ENCODE results near the gene SAMD4A.

Gene SAMD4A

DNA sequence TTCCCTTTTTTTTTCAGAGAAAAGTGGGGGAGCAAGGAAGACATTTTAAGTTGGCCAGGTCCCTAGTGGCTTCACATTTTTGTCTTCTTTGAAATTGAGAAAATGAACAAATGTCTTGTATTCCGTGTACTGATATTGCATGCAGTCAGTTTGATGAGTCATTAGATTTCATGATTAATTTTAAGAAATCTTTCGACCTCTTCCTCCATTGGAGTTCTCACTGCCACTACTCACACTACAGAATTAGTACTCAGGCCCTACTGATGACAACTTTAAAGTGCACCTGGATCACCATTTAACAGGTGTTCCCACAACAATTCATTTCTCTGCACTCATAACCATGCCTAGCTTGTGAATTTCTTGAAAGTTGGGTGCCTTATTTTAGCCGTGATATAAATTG, 50.5 kb downstream of the SAMD4A start:
- TF ChIP-seq, protein P1, sequence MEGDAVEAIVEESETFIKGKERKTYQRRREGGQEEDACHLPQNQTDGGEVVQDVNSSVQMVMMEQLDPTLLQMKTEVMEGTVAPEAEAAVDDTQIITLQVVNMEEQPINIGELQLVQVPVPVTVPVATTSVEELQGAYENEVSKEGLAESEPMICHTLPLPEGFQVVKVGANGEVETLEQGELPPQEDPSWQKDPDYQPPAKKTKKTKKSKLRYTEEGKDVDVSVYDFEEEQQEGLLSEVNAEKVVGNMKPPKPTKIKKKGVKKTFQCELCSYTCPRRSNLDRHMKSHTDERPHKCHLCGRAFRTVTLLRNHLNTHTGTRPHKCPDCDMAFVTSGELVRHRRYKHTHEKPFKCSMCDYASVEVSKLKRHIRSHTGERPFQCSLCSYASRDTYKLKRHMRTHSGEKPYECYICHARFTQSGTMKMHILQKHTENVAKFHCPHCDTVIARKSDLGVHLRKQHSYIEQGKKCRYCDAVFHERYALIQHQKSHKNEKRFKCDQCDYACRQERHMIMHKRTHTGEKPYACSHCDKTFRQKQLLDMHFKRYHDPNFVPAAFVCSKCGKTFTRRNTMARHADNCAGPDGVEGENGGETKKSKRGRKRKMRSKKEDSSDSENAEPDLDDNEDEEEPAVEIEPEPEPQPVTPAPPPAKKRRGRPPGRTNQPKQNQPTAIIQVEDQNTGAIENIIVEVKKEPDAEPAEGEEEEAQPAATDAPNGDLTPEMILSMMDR (IDR thresholded peaks at IDR 0.05): no peak

DNA sequence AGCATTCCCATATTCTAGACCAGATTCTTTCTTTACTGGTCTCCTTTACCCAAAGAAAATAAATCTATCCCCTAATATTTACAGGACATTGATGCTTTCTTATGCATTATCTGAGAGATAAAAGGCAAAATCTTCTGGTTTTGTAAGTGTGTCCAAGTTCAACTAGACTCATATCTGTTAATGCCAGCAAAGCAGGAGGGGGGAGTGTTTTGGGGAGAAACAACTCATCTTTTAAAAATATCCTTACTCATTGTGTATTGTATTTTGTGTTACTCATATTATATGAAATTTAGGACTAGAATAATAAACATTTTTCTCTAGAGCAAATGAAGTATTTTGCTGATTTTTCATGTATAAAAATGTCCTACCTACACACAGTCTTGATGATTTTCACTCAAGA, 54.8 kb downstream of the SAMD4A start:
- TF ChIP-seq, protein P1 (IDR thresholded peaks at IDR 0.05): no peak

DNA sequence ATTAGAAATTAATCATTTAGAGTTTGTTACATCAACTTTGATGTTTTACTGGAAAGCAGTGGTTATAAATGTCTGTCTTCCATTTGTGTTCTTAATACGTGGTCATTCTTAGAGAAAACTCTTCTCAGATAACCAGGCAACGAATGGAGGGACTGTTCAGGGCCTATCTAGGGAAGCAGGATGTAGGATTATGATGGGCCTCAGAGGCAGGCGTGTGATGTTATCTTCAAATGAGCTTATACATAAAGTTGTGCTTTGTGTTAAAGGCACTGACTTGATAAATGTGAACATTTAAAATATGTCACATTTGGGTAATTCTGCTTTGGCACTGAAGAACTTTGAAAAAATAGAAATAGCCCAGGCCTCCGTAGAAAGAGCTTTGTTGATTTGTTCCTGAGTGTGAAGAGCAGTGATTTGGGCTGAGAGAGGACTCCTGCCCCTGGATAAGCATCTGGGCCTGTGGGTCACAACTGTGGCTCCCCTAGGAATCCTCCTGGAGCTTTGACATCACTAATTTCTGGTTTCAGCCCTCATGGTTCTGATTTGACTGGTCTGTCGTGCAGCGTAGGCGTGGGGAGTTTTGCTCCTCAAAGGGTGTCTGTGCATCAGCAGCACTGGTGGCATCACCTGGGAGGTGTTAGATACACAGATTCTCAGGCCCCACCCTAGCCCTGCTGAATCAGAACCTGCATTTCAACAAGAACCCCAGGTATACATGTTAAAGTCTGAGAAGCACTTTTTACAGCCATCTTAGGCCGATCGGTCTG, 55.4 kb downstream of the SAMD4A start:
- TF ChIP-seq, protein P1 (IDR thresholded peaks at IDR 0.05): no peak

DNA sequence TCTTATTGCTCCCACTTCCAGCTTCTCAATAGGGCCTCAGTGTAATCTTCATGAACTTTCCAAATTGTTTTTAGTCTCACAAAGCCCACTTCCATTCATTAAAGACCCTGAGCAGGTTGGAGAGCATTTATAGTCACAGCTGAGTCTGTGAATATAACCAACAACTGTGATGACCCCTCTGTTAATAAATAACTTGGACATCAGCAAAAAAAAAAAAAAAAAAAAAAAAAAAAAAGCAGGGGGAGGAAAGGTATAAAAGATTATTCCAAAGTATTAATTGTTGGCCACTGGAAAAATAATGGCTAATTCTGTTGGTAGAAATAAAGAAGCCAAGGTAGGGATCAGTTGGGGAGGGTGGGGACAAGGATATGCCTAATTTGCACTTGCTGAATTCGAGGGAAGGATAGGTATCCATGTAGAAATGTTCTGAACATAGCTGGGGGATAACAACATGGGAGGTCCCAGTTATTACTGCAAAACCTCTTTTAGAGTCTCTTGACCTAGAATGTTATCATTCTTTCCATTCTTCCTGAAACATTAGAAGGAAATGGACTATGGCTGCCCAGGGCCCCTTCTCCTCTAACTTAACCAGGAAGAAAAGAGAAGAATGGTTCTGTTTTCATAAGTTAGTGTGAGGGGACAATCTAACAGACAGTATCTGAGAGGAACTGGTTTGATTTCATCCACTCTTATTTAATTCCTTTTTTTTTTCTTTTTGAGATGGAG, 56.5 kb downstream of the SAMD4A start:
- TF ChIP-seq, protein P1 (IDR thresholded peaks at IDR 0.05): no peak

DNA sequence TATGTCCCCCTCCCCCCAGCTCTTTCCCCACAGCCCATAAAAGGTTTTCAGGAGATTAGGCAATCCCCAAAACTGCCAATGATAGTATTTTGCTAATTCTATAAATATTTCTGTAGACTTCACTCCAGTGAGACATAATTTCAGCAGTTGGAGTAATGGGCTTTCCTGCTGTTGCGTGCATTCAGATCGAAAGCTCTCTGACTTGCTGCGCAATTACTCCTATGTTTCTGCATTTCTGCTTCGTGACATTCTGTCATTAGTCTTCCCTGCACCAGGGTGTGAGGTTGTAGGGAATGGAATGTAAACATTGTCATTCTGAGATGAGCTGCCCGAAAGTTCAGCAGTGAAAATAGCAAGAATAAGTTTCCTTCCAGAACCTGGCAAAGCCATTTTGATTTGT, 58.2 kb downstream of the SAMD4A start:
- TF ChIP-seq, protein P1 (IDR thresholded peaks at IDR 0.05): no peak

DNA sequence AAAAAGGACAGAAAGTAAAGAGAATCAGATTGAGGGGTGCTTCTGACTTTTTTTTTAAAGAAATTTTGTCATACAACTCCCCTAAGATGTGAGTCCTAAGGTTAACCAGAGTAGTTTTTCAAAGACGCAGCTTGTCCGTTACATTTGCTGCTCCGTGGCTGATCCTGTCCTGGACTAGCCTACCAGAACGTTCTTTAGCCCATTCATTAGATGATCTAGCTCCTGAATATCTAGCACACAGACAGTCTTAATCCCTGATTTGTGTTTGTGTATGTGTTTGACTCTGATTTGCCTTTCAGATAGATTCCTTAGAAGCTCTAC, 60.3 kb downstream of the SAMD4A start:
- TF ChIP-seq, protein P1 (IDR thresholded peaks at IDR 0.05): no peak

DNA sequence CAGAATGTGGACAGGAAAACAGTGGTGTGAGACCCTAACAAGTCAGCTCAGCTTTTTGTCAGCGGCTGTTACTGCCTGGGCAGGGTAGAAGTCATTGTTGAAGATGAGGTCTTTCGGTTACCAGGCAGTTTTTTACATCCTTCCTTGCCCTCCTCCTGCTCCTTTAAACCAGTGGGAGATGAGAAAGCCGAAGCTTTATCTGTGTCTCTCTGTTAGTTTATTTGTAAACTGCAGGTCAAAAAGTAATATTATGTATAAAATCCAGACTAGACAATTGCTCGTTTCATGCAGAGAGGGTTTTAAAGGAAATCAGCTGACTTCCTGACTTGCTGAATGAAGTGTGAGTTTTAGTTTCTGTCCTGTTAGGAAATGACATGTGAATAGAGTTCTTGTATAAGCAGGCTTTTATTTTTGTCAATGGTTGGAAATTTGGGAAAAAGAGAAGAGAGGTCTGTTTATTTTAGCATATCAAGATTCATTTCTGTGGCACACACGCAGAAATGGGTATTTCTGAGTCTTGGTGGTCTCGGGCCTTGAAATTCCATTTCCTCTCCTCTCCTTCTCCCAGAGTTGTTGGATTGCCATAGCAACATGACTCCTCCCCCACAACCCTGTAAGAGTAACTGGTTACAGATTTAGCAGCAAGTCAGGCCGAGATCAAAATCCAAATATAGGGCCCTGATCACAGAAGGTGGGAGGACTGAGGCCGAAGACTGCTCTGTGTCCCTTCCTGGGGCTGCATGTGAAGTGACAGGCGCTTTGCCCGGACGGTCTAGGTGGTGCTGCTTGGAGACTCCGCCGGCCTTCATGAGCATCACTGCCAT, 60.8 kb downstream of the SAMD4A start:
- TF ChIP-seq, protein P1 (IDR thresholded peaks at IDR 0.05): no peak

All from LNCAP (cell line).